Fibroblast of skin of left quadriceps (primary cell): ENCODE measurements around the gene EYS.
"Not testable (repeated sequence)": the region's sequence is repeated elsewhere in the genome, so short reads cannot be mapped to it uniquely, and the experiment has no call there.

Experiments
- DNase-seq, 2 experiments: peaks; one replicate each; pipeline ENCODE4 v3.0.0-alpha.2; 2013; ENCODE audit warnings: low read depth in 2 of 2

The EYS gene

GRCh38 chr6:65088575-65088974 is 618.5 kb downstream of the EYS start:
- no peak for DNase-seq

DNA sequence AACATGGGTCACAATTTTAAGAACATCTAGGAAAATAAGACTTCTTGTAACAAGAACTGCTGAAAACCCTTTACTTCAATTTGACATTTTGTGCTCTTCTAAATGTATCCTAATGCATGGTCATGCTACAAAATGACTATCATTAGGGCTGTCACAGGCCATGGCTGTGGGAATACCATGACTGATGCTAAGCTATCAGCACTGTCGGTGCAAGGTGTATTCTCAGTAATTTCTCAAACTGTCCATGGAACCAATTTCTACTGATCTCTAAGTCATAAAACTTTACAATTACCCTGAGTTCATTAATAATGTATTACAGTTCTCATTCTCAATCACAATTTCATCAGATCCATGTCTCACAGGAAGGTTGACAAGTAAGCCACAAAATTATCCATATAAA is 625.3 kb downstream of the EYS start:
- DNase-seq = no peak

- no peak for DNase-seq
Observed at GRCh38 chr6:65075705-65076230, 631.3 kb downstream of the EYS start.

DNA sequence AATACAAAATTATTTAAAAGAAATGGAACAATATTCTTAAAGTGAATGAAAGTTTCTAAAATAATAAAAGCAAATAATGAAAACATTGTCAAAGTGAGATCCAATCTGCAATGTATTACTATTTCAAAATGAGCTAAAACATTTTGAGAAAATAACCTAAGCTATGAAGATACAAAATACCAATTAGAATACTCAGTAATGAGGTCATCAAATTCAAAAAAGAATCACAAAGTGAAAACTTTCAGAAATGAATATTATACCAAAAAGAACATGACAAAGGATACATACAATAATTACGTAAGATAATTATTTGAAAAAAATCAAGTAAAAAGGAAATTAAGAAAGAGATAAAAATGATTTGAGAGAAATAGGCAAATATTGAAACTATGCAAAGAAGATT is 634.5 kb downstream of the EYS start:
- no peak for DNase-seq

GRCh38 chr6:65071480-65071879 is 635.5 kb downstream of the EYS start:
- no peak for DNase-seq

- DNase-seq = no peak
Observed at GRCh38 chr6:65064844-65065243, 642.2 kb downstream of the EYS start.

DNA sequence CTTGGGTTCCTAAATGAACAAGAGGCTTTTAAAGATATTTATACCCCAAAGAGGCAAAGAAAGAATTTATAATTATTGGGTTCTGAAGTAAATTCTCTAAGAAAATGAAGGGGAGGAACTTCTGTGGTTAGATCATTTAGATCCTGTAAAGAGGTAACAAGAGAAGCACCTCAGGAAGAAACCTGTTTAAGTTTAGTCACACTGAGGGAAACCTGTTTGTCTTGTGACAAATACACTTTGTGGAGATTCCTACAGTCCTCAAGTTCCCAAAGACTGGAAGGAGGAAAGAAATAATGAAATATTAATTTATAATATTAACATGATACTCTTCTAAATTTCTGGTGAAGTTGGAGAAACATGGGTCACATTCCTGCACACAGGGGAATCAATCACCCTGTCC is 647.5 kb downstream of the EYS start:
- DNase-seq = no peak

DNA sequence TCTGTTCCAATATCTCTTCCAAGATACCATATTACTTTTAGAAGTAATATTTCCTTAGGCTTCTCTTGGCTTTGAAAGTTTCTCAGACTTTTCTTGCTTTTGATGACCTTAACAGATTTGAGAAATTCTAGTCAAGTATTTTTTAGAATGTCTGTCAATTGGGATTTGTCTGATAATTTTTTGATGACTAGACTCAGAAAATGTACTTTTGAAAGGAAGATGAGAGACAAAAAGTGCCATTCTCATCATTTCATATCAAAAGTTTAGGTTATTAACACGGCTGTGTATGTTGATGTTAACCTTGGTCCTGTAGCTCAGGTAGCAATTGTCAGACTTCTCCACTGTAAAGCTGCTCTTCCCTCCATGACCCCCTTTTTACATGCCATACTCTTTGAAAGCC is 651.5 kb downstream of the EYS start:
- no peak for DNase-seq

- no peak for DNase-seq
Observed at GRCh38 chr6:65052626-65053025, 654.4 kb downstream of the EYS start.

GRCh38 chr6:65045801-65046200 is 661.2 kb downstream of the EYS start:
- DNase-seq = no peak

- DNase-seq = no peak
Observed at GRCh38 chr6:65014006-65014405, 693.0 kb downstream of the EYS start.

GRCh38 chr6:65006788-65007187 is 700.2 kb downstream of the EYS start:
- no peak for DNase-seq

- DNase-seq = no peak
Observed at GRCh38 chr6:65004283-65004682, 702.7 kb downstream of the EYS start.

DNA sequence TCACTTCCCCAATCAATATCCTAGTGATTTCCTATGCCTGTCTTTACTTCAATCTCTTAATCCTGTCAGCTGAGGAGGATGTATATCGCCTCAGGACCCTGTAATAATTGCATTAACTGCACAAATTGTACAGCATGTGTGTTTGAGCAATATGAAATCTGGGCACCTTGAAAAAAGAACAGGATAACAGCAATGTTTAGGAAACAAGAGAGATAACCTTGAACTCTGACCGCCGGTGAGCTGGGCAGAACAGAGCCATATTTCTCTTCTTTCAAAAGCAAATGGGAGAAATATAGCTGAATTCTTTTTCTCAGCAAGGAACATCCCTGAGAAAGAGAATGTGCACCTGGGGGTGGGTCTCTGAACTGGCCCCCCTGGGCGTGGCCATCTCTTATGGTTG is 704.1 kb downstream of the EYS start:
- not testable (repeated sequence) for DNase-seq

GRCh38 chr6:65000815-65001214 is 706.2 kb downstream of the EYS start:
- no peak for DNase-seq

DNA sequence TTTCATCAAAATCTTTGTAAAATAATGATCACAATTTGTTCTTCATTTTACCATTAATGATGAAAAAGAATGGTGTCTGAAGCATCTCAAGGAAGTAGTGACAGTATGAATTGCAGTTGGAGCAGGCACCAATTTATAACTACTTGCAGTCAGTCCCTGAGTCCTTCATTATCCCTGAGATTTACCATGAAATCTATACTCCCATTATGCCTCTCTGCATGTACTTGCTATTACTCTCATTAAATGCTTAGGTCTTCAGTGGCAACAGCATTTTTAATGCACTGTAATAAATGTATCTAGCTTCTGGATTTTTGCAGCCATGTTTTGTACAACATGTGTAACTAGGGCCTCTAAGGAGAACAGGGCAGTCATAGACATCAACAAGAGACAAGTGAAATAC is 708.8 kb downstream of the EYS start:
- no peak for DNase-seq

- no peak for DNase-seq
Observed at GRCh38 chr6:64996301-64996700, 710.7 kb downstream of the EYS start.

DNA sequence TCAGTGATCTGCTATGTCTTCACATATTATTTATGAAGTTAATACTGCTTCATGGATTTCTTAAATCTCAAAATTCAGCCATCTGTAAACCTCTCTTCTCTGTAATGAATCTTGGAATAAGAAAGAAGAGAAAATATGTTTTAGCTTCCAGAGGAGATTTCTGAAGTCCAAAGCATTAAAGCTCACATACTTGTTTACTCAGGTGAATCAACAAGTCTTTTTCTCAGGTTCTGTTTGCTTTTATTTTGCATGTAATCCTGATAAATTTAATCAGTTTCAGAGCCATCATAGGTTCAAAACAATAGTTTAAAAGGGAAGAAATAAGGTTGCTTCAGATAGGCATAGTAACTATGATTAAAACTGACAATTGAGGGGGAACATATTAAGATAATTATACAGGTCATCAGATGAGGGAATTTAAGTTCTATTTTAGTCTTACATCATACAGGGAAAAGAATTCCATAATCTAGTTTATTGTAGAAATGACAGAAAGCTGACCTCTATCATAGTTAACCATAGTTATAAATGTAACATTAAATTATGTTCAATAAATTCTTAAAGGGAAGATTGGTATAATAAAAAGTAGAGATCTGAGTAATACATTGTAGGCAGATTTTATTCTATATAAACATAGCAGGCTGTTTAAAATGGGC is 716.2 kb downstream of the EYS start:
- DNase-seq = no peak

DNA sequence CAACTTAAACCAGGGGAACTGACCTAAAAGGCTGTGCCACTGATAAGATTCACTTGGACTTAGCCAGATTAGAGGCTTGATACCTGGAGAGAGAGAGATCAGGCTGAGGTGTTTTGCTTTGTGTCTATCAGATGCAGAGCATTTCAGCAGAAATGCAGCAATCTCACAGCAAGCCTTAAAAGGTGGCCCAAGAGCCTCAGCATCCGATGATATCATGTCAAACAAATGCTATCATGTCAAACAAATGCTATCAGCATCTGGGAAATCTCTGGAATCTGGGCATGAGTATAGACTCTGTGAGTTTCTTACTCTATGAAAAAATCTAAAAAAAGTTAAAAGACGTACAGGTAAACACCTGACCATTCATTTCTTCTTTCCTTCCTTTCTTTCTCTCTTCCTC is 718.9 kb downstream of the EYS start:
- DNase-seq = no peak

DNA sequence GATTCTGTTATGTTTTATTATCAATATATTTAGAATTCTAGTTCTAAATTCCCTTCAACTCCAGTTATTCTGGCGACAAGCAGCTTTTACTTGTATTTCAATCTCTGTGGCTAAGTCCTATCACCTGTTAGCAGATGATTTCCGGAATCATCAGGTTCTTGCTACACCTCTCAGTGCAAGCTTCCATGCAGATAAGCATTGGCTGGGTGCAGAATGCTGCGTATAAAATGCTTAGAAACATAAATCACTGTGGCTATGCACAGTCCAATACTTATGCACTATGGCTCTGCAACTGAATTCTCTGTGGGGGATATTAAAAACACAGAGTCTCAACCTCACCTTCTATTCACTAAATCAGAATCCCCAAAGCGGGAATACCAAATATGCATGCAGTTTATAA is 720.0 kb downstream of the EYS start:
- DNase-seq = no peak

DNA sequence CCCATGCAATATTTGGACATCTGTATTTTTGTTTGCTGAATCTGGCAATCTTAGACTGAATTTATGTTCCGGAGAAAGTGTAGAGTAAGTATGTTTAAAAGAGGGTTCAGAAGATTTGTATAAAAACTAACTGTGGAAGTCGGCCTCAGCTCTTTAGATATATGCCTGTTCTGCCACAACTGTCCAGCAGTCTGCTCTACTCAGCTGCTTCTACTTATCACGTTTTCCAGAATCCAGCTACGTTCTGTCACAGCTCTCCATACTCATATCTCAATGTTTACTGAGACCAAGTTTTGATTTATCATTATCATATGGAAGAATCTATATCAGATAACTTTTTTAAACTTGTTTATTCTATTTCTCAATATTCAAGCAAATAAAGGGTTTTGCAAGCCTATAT is 721.3 kb downstream of the EYS start:
- no peak for DNase-seq

GRCh38 chr6:64984948-64985347 is 722.1 kb downstream of the EYS start:
- no peak for DNase-seq

DNA sequence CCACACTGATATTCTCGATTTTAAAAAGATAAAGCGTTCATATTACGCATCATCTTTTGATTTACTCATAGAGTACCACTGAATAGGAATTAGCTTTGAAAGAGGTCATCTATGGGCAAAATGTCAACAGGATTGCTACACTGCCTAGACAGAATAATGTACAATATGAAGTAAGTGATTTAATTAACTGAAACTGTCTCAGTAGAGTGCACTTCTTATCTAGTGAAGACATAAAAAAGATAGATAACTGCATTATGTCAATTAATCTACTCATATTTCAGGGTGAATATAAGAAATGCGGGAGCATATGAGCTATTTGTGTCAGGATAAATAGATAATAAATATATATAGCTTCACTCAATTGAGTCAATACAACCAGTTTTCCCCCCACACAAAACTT is 723.9 kb downstream of the EYS start:
- no peak for DNase-seq

- DNase-seq = no peak
Observed at GRCh38 chr6:64973142-64973541, 733.9 kb downstream of the EYS start.
